GM10266 (cell line): Measurements from ENCODE around the gene DUOXA1.

Experiments
- DNase-seq: peaks from one replicate; pipeline ENCODE4 v3.0.0; 2012; ENCODE audit errors: extremely low spot score
- TF ChIP-seq, protein P1 (sequence below): IDR thresholded peaks from 2 replicates; pipeline ENCODE4 v1.5.1; 2012; ENCODE audit warnings: mild to moderate bottlenecking, low read depth; ENCODE audit not compliant: control insufficient read depth, insufficient read depth; ENCODE audit errors: missing control alignments

DUOXA1 gene

DNA sequence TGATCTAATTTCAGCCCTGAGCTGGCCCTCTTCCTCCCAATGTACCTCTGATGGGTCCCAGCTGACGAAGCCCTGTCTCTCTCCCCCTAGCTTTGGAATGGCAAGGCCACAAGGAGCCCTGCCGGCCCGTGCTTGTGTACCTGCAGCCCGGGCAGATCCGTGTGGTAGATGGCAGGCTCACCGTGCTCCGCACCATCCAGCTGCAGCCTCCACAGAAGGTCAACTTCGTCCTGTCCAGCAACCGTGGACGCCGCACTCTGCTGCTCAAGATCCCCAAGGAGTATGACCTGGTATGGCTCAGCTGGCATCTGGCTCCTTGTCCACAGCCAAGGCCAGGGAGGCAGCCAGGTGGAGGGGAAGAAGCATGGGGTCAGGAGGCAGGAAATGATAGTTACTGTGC lies 14.3 kb upstream of the DUOXA1 start:
- TF ChIP-seq, protein P1, sequence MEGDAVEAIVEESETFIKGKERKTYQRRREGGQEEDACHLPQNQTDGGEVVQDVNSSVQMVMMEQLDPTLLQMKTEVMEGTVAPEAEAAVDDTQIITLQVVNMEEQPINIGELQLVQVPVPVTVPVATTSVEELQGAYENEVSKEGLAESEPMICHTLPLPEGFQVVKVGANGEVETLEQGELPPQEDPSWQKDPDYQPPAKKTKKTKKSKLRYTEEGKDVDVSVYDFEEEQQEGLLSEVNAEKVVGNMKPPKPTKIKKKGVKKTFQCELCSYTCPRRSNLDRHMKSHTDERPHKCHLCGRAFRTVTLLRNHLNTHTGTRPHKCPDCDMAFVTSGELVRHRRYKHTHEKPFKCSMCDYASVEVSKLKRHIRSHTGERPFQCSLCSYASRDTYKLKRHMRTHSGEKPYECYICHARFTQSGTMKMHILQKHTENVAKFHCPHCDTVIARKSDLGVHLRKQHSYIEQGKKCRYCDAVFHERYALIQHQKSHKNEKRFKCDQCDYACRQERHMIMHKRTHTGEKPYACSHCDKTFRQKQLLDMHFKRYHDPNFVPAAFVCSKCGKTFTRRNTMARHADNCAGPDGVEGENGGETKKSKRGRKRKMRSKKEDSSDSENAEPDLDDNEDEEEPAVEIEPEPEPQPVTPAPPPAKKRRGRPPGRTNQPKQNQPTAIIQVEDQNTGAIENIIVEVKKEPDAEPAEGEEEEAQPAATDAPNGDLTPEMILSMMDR, result no peak
- no peak for DNase-seq

DNA sequence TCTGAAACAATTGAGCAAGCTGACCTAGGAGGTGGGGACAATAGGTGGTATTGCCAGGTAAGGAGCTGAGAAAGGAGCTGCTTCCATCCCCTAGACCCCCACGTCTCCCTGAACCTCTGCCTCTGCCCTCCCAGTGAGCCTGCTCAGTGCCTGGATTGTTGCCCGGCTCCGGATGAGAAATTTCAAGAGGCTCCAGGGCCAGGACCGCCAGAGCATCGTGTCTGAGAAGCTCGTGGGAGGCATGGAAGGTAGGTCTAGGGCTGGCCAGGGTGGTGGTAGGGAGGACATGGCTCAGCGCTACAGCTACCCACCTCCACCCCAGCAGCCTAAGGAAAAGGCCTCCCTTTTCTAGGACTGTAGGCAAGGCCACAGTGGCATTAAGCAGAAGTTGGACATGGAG lies 13.4 kb upstream of the DUOXA1 start:
- DNase-seq, result no peak
- TF ChIP-seq, protein P1, result no peak

DNA sequence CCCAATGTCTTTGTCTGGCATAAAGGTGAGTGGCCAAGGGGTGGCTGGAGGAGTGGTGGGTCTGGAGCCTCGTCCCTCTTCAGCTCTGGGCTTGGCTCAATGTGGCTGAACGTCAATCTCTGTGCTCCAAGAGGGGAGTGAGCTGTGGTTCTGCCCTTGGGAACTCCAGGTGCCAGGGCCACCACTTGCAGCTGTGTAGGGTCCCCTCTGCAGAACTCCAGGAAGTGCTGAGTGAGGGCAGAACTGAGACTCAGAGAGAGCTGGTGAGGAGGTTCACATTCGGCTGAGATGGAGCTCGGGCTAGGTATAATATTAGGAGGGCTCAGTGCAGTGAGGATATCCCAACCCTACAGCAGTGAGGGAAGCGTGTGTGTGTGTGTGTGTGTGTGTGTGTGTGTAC lies 11.7 kb upstream of the DUOXA1 start:
- DNase-seq, result no peak
- TF ChIP-seq, protein P1, result no peak

DNA sequence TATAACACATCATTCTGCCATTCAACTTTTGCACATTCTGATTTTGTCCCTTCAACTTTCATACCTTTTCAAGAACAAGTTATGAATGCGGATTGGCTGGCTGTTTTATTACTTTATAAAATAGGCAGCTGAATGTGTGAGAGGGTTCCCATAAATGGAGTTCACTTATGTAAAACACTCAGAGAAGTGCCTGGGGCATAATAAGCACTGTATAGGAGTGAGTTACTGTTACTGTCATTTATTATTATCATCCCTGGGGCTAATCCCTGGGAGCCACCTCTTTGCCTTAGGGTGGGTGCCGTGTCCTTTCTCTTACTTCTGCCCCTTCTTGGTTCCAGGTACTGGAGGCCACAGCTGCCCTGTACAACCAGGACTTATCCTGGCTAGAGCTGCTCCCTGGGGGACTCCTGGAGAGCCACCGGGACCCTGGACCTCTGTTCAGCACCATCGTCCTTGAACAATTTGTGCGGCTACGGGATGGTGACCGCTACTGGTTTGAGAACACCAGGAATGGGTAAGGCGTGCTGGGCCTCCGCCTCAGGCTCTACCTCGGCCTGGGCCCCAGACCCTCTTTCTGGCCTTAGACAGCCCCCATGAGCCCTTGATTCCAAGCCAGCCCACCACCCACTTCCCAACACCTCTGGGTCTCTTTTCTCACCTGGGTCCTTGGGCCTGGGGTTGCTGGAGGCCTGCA lies 11.0 kb upstream of the DUOXA1 start:
- TF ChIP-seq, protein P1, result no peak
- DNase-seq, result no peak

DNA sequence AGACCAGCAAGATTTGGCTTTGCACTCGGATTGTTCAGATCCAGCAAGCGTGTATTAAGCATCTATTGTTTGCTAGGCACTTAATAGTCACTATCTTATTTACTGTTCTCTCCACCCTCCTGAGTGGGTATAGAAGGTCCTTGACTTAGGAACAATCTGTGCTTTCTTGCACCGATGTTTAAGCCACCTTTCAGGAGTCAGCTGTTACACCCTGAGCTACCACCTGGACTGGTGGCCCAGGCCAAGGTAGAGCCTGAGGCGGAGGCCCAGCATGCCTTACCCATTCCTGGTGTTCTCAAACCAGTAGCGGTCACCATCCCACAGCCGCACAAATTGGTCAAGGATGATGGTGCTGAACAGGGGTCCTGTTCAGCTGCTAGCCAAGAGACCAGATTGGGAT lies 10.1 kb upstream of the DUOXA1 start:
- TF ChIP-seq, protein P1, result no peak
- DNase-seq, result no peak

DNA sequence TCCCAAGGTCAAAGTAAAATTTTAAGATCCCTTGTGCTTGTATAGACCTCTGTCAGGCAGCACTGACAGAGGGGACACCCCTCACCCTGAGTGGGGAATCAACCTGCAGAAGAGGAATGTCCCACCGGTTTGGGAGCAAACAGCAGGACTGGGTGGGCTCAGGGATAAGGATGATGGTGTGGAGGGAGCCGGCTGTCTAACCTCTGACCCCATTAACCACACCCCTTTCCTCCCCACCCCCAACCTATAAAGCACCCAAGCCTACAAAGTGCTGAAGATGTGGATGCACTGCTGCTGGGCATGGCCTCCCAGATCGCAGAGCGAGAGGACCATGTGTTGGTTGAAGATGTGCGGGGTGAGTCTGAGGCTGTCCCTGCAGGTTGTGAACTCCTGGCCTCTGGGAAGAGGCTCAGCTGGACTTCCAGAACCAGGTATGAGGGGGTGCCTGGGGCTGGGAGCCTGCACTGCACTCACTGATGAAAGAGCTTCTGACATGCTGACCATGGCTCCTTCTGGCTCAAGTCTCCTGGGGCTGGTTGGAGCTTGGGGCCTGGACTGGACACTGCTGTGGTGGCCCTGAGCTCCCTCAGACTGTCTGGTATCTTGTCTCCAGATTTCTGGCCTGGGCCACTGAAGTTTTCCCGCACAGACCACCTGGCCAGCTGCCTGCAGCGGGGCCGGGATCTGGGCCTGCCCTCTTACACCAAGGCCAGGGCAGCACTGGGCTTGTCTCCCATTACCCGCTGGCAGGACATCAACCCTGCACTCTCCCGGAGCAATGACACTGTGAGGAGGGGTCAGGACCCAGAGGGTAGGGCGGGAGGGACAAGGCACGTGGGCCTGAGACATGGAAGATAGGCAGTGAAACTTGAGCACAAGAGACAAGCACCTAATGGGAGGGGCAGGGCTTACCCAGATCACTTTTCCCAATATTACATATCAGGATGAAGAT lies 9.4 kb upstream of the DUOXA1 start:
- TF ChIP-seq, protein P1, result no peak
- no peak for DNase-seq

DNA sequence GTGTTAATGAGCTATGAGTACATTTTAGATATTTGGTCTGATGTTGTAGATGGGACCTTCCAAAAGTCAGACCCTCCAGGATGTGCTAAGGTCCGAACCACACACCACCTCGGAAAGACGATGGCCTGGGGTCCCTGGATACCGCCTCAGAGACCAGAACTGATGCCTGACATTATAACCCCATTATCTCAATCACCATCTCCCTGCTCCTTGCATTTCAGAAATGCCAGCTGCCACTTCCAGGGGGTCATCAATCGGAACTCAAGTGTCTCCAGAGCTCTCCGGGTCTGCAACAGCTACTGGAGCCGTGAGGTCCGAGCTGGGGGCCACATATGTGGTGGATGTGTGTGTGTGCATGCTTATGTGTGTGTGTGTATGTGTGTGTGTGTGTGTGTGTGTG lies 8.0 kb upstream of the DUOXA1 start:
- DNase-seq, result no peak
- TF ChIP-seq, protein P1, result no peak
